Measurements from ENCODE around the gene ACVR2B.
A peak's percentile ranks its signal among the peaks of the same experiment; 100 is the strongest.

ACVR2B gene

GRCh38 chr3:38497031-38497430 lies 43.3 kb downstream of the ACVR2B start:
- H3K9me2 ChIP-seq (replicated peaks; ENCODE audit: control insufficient read depth, low read length): no peaks in the 10 kb centered on the region
- no peaks in the 10 kb centered on the region for H4K20me1 ChIP-seq (ENCODE audit: control insufficient read depth, insufficient read depth, low read depth, low read length)
- no peak overlapping the region; the same call in 1 of the 2 replicates for H3K27ac ChIP-seq (ENCODE audit: low read depth, low read length)
- no peaks in the 10 kb centered on the region for H3K9me3 ChIP-seq (ENCODE audit: control insufficient read depth, insufficient read depth, low read length)
- peak overlapping the region; percentile 73 for H3K4me2 ChIP-seq (ENCODE audit: low read length)
- H3K27me3 ChIP-seq (ENCODE audit: control insufficient read depth, low read length): no peaks in the 10 kb centered on the region
- peaks cover 39% of the 10 kb centered on the region for H3K36me3 ChIP-seq (ENCODE audit: control insufficient read depth, low read length)
- peaks cover 23% of the 10 kb centered on the region for H3K79me2 ChIP-seq (ENCODE audit: control insufficient read depth, low read length)
- H3F3A ChIP-seq (ENCODE audit: control insufficient read depth, insufficient read depth): no peaks in the 10 kb centered on the region
- no peak for TF ChIP-seq EZH2phosphoT487 (IDR thresholded peaks at IDR 0.05; ENCODE audit: borderline replicate concordance, low read length)
- TF ChIP-seq, protein P1, sequence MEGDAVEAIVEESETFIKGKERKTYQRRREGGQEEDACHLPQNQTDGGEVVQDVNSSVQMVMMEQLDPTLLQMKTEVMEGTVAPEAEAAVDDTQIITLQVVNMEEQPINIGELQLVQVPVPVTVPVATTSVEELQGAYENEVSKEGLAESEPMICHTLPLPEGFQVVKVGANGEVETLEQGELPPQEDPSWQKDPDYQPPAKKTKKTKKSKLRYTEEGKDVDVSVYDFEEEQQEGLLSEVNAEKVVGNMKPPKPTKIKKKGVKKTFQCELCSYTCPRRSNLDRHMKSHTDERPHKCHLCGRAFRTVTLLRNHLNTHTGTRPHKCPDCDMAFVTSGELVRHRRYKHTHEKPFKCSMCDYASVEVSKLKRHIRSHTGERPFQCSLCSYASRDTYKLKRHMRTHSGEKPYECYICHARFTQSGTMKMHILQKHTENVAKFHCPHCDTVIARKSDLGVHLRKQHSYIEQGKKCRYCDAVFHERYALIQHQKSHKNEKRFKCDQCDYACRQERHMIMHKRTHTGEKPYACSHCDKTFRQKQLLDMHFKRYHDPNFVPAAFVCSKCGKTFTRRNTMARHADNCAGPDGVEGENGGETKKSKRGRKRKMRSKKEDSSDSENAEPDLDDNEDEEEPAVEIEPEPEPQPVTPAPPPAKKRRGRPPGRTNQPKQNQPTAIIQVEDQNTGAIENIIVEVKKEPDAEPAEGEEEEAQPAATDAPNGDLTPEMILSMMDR (IDR thresholded peaks at IDR 0.05; ENCODE audit: low read depth, low read length, poor library complexity, severe bottlenecking): no peak
- peak overlapping the region; percentile 82 for H3K4me3 ChIP-seq (ENCODE audit: low read length)
- peaks cover 16% of the 10 kb centered on the region for H3K4me1 ChIP-seq (ENCODE audit: control insufficient read depth, low read length)

DNA sequence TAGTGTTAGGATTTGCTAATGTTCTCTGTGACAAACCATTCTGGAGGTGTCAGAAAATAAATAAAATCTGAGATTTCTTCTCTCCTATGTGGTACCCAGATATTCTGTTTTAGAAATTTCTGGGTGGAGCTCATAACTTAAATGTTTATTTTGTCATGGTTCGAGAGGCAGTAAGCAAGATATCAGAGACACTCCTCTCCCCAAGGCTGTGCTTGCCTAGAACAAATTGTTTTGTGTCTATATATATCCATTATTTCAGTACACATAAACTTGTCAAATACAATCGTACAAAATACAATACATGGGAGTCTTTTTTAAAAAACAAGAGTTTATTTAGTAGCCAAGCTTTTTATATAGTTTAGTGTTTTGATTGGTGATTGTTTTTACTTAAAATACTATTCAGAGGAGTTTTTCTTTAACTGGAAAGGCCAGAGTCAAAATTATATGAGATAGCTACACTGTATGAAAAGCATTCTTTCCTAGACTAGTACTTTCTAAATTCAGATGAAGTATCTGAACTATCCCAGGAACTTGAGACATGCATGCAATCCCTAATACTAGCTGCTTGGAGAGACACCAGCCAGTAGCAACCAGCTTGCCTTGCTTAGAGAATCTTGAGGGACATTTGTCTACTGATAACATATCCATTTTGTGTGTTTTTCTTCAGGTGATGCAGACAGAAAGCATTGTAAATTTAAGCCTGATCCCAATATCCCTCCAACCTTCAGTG lies 47.2 kb downstream of the ACVR2B start:
- Histone ChIP-seq H3K36me3 (ENCODE audit: control insufficient read depth, low read length) (peaks cover 67% of the 10 kb centered on the region), H4K20me1 (ENCODE audit: control insufficient read depth, insufficient read depth, low read depth, low read length) (no peaks in the 10 kb centered on the region), H3K9me3 (ENCODE audit: control insufficient read depth, insufficient read depth, low read length) (no peaks in the 10 kb centered on the region), H3K79me2 (ENCODE audit: control insufficient read depth, low read length) (peaks cover 23% of the 10 kb centered on the region), H3F3A (ENCODE audit: control insufficient read depth, insufficient read depth) (no peaks in the 10 kb centered on the region), H3K27me3 (ENCODE audit: control insufficient read depth, low read length) (no peaks in the 10 kb centered on the region), H3K27ac (ENCODE audit: low read depth, low read length) (no peak overlapping the region), H3K9me2 (replicated peaks; ENCODE audit: control insufficient read depth, low read length) (no peaks in the 10 kb centered on the region), H3K4me2 (ENCODE audit: low read length) (no peak overlapping the region), H3K4me3 (ENCODE audit: low read length) (no peak overlapping the region), H3K4me1 (ENCODE audit: control insufficient read depth, low read length) (peaks cover 12% of the 10 kb centered on the region)
- TF ChIP-seq, protein P1 (IDR thresholded peaks at IDR 0.05; ENCODE audit: low read depth, low read length, poor library complexity, severe bottlenecking): no peak
- TF ChIP-seq EZH2phosphoT487 (IDR thresholded peaks at IDR 0.05; ENCODE audit: borderline replicate concordance, low read length): no peak

GRCh38 chr3:38507120-38507519 lies 53.4 kb downstream of the ACVR2B start:
- no peak for TF ChIP-seq EZH2phosphoT487 (IDR thresholded peaks at IDR 0.05; ENCODE audit: borderline replicate concordance, low read length)
- TF ChIP-seq, protein P1 (IDR thresholded peaks at IDR 0.05; ENCODE audit: low read depth, low read length, poor library complexity, severe bottlenecking): no peak
- Histone ChIP-seq H3F3A (ENCODE audit: control insufficient read depth, insufficient read depth) (no peaks in the 10 kb centered on the region), H3K4me3 (ENCODE audit: low read length) (no peak overlapping the region), H3K4me1 (ENCODE audit: control insufficient read depth, low read length) (no peaks in the 10 kb centered on the region), H3K9me3 (ENCODE audit: control insufficient read depth, insufficient read depth, low read length) (no peaks in the 10 kb centered on the region), H3K36me3 (ENCODE audit: control insufficient read depth, low read length) (peaks cover 60% of the 10 kb centered on the region), H3K9me2 (replicated peaks; ENCODE audit: control insufficient read depth, low read length) (no peaks in the 10 kb centered on the region), H3K79me2 (ENCODE audit: control insufficient read depth, low read length) (no peaks in the 10 kb centered on the region), H4K20me1 (ENCODE audit: control insufficient read depth, insufficient read depth, low read depth, low read length) (no peaks in the 10 kb centered on the region), H3K27me3 (ENCODE audit: control insufficient read depth, low read length) (no peaks in the 10 kb centered on the region), H3K4me2 (ENCODE audit: low read length) (no peak overlapping the region), H3K27ac (ENCODE audit: low read depth, low read length) (no peak overlapping the region)
